AG08396 (cell line): ENCODE data around the gene PRKG1.
A peak's percentile ranks its signal among the peaks of the same experiment; 100 is the strongest.

Source experiments
- DNase-seq: peaks from one replicate; pipeline ENCODE4 v3.0.0; 2012; ENCODE audit warnings: low spot score, mixed read lengths

Gene PRKG1

DNA sequence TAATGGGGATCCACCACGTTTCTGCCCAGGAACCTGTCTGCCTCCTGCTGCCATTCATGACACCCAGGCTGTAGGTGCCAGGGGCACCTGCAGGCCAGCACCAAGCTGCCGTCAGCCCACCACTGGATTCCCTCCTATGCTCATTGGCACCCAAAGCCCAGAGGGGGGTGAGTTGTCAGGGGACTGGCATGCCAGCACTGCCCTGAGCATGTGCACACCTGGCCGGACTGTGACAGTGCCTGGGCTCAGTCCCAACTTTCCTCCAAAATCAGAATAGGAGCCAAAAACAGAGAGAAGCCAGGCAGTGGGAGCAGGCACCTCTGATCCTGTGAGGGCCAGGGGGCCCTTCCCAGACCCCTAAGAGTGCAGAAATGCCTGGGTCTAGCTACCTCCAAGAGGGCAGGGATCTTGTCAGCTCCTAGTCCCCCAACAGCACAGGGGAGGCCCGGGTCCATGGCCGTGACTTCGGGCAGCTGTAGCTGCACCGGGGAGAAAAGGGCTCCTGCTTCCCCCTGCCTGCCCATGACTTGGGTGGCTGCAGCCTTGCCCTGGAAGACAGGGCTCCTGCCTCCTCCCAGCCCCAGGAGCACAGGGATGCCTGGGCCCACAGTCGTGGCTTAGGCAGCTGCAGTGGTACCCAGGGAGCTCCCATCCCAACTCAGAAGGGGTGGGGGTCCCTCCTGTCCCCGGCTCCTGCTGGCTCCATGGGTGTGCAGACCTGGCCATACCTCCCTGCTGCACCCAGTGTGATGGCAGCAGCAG is 990.0 kb downstream of the PRKG1 start:
- no peak for DNase-seq

DNA sequence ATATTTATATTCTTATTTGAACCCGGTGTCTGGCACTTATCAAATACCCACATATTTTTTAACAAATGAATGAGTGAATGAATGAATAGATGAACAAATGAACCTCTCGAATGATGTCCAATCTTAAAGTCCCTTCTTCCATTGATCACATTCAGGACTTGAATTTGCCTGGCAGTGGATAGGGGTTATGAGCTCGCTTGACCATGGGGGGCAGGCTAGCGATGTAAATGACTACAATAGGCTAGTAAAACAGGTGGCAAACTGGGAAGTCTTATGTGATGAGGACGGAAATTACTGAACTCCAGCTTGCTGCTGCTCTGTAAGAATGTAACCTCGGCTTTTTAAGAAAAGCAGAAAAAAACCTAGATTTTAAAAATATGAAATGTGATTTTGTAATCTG is 992.1 kb downstream of the PRKG1 start:
- DNase-seq = no peak

DNA sequence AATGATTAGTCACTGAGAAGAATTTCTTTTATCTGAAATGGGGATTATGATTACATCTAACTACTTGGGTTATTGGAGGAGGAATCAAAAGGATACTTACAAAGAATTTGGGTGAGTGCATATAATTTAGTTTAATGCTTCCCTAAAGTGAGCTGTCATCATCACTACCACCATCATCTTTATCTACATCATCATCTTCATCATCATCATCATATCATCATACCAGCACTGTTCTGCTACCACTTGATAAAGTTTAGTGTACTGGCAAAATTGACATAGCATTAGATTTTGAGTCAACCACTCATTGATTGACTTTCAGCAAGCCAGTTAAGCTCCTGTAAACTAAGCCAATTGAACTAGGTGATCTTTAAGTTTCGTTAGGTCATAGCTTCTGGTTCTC is 994.2 kb downstream of the PRKG1 start:
- DNase-seq = no peak

DNA sequence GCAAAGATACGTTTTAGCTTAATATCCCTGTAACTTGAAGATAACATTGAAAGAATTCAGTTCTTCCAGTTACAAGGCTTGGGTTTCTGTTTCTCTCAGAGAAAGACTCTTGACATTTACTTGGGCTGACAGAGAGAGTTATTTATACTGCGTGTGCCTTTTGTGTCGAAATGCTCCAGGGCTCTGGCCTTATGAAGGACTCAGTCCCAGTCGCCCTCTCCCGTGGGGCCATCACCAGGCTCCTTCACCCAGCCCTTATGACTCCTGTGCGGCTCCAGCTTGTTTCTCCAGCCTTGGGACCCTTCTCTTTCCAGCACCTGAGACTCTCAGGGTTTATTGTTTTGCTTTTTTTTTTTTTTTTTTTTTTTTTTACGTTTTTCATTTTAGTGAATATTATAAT is 997.5 kb downstream of the PRKG1 start:
- no peak for DNase-seq

DNA sequence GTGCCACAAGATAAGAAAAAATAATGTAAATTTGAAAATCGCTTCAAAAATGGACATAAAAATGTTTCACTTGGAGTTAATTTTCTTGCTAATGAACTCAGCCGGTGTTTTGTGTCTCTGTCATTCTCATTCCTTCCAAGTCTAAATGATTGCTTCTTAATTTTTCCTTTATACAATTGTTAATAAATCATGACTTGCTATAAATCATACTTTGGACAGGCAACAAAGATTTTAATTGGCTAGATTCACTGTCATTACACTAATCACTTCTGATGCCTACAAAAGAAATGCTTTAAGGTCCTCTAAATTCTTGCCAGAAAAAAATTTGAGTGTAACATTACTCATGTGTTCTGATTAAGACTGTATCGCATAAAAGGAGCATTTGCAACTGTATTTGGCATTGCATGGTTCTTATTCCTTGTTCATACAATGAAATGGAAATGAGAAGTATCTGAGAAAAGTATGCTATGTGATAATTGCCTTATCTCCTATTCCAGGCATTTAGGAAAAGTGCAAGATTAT is 1000.3 kb downstream of the PRKG1 start:
- no peak for DNase-seq

DNA sequence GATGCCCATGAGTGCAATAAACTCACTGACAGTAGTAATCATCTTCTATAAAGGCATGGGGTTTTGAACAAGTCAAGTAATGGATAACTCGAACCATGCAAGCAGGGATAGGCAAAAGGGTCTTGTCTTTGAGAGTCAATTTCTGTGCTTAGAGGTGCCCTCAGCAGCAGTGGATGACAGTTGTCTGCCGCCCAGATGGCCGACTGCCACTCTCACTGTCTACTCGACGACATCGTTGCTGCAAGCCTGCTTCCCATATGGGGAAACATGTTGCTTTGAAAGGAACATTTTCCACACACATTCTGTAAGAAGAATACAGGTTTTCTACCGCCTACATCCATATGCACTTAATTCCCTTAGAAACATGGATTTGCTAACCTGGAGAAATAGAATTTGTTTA is 1003.5 kb downstream of the PRKG1 start:
- DNase-seq = no peak

DNA sequence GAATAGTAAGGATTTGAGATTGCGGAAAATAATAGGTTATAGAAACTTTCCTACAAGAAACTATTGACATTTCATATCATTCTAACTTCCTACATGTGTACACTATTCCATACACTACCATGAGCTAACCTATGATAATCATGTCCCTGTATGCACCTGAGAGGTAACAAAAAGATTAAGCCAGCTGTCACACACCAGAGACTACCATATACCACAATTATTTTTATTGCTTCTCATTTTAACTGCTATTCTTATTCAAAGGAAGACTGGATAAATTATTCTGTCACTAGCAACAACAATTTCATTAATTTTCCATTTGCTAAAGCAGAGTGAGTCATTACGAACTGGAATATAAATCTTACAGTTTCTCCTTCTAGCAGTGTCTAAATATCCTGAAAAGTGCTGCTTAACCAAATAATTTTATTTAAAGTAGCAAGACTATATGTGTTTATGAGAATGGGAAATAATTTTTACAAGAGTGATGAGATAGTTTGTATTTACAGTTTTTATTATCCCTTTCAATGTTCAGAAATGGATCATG is 1004.2 kb downstream of the PRKG1 start:
- DNase-seq = no peak

DNA sequence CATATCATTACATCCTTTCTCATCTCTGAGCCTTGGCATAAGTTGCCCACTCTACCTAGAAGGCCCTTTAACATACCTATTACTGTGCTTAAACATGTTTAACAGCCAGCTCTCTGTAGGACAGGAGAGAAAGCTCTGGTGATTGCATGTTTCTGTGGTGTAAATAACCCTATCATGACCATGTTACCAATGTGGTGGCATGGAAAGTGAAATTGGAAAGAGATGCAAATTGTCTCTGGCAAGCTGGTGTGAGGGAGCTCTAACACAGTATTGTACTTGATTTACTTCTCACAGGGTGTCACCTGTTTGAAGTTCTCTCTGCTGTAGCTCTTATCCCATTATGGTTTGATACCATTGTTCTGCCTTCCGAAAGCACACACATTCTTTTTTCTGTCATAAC is 1008.0 kb downstream of the PRKG1 start:
- DNase-seq = no peak

DNA sequence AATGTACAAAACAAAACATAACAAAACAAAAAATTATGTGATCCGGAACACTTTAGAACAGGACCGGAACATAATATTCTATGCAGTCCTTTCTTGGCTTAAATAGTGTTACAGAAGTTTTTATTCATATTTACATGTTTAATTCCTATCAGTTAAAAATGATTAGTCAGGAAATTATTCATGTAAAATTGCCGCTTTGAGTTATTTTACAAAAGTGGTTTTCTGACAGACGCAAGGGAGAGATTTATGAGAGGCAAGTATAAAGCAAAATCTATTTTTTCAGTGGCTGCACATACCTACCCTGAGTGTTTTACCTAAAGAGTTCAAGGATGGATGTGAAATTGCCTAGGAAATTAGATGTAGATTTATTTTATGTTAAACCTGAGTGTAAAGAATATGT is 1009.1 kb downstream of the PRKG1 start:
- no peak for DNase-seq

DNA sequence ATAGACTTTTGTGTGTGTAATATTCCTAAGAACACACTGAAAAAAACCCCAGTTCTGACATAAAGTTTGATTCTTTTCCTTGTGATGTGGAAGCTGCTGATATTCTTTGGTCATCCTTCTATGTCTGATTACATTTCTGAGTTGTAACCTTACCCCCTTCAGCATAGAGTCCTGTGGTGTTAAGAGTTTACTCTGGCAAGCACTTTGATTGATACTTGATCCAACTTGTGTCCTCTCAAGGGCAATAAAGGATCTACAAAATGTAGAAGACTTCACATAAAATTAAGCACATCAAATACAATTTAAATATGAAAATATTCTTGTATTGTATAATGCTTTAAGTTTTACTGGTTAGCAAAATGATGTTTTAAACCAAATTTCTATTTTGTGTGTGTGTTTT is 1018.1 kb downstream of the PRKG1 start:
- DNase-seq = no peak

DNA sequence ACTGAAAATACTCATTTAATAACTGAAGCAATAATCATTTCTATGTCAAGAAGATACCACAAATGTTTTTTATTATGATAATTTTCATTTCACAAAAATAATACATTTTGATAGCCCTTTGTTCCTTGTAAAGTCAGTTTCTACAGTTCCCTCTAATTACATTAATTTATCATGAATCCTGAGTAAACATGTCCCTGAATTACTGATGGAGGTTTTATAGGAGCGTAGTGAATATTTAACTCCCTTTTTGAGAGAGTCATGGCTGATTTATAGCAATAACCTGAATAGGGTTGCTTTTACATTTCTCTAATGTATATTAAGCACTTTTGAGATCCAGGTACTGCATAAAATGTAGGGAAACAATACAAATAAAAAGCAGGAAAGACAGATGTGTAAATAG is 1023.8 kb downstream of the PRKG1 start:
- DNase-seq = no peak

DNA sequence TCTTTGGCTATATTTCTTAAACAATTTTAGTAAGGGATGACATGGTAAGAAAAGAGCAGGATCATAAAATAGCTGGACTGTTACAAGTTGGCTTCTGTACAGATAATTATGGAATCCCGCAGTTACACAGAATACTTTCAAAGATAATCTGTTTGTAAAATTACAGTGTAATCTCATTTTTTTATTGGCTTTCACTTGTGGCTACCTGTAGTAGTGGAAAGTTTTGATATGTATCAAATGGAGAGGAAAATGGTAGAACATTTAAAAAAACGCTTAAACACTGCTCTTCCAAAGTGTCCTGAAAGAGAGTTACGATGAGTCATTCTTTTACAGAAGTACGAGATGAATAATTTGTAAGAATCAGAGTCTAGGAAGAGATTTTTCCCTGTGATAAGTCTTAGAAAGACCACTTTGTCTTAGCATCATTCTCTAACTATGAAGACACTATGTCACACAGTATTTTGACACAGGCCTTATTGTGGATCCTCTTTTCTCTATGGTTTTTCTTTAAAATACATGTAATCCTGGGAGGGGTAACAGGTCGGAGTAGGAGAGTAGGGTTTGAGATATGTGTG is 1024.8 kb downstream of the PRKG1 start:
- no peak for DNase-seq

DNA sequence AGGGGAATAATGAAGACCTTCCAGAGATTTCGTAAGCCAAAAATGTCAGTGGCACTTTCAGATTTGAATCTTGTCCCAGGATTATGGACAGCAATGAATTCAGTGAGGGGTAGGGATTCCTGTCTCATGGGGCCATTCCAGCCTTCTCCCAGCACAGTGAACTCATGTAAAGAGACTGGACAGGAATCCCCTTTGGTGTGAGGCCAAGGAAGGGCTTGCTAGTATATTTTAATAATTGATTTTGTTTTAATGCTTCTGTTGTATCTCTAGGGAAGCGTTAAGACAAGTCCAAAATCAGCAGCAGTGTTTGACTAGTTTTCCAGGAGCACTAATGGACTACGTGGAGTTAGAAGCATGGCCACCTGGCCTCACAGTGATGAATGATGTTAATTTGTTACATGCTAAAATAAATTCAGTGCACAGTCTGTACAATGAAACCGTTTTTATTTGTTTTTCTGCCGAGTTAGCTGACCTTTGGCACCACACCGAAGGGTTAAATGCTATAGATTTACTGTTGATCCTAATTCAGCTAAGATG is 1025.8 kb downstream of the PRKG1 start:
- no peak for DNase-seq

DNA sequence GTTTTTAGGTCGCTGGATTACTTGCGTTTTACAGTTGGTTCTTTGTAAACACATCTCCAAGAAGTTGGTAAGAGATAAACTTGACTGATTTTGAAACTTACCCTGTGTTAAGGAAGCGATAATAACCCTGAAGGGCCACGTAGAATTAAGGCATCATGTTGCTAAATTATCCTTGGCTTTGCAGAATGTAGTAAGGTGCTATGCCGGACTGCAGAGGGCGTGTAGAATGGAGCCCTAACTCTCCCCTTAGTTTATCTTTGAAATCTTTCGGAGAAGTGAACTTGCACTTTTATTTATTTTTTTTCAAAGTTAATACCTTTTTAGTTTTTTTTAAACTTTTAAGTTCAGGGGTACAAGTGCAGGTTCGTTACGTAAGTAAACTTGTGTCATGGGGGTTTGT is 1031.0 kb downstream of the PRKG1 start:
- no peak for DNase-seq

DNA sequence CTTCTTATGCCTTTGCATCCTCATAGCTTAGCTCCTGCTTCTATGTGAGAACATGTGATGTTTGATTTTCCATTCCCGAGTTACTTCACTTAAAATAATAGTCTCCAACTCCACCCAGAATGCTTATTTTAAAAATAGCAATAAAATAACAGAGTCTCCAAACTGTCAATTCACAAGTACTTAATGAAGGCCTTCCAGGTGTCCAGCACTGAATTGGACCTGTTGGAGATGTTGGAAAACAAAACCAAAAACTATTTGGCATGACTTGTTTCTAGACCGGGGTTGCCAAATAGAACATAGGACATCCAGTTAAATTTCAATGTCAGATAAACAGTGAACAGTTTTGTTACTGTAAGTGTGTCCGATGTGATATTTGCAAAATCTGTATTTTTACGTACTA is 1031.7 kb downstream of the PRKG1 start:
- DNase-seq = no peak

DNA sequence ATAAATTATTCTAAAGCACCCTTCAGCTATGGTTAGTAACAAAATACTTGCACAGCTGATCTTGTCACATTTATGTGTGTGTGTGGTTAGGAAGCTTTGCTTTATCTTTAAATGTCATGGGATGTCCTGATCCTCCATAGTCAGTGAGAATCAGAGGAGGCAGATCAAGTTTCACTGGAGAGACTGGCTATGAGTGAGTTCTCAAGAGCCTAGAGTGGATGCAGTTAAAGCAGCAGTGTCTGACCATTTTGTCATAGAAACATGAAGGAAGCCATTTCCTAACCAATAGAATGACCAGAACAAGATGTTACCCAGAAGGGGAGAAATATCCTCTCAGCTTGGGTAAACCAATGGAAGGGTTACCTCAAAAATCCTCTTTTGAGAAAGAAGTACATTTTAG is 1032.6 kb downstream of the PRKG1 start:
- DNase-seq = no peak

DNA sequence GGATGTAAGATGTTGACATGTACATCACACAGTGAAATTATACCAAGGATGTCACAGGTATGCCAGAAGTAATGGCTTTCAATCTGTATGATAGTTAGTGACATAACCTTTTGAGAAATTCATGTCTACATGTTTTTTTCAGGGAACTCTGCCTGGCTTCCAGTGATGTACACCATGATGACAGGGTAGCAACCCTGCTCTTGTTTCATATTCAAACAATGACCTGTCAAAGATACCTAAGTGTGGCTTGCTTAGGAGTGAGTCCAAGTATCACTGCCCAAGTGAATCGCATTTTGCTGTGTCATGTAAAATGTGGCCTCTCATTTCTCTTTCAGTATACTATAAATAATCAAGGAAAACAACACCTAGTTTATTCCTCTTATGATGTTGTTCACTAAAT is 1033.9 kb downstream of the PRKG1 start:
- DNase-seq = no peak

DNA sequence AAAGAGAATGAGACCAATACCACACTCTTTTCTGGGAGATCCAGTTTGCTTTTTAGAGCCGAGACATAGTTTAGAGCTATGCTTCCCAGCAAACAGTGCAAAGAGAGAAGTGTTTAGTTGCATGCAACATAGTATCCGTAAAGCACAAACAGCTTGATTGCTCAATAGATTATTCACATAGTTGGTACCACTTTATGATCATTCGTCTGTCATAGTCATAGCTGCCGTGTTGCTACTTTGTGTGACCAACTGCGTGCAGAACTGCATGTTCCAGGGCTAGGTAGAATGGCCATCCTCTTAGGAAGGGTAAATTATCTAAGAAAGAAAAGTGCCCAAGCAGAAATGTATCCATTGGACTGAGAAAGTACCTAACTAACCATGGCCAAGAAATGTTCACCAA is 1036.3 kb downstream of the PRKG1 start:
- no peak for DNase-seq

DNA sequence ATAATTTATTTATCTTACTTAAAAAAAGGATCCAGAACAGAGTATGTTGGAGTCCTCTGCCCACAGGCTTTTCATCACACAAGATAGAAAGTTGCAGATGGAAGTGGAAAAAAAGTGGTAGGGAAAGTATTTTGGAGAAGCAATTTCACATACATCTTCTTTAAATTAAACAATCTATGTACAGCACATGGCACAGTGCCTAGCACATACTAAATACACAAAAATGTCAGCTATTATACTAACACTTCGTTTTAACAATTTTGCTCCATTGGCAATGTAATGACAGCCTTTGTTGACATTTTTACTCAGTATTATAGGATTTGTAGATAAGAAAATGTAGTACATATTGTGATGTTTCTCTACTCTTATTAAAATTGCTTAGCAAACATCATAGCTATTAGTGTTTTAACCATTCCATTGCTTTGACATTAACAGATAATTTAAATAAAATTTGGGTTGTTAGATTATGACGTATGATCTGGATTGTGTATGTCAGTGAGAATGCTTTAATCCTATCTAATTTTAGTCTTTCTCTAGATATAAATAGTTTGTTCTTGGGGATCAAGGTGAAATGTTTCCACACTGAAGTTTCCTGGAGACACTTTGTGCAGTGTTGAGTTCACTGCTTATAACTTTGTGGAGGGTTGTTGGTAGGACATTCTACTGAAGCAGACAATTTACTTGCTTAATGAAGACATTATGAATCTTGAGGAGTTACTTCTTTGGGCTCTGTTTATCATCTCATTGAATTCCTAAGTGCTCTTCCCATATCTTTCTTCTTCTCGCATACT is 1037.0 kb downstream of the PRKG1 start:
- no peak for DNase-seq

DNA sequence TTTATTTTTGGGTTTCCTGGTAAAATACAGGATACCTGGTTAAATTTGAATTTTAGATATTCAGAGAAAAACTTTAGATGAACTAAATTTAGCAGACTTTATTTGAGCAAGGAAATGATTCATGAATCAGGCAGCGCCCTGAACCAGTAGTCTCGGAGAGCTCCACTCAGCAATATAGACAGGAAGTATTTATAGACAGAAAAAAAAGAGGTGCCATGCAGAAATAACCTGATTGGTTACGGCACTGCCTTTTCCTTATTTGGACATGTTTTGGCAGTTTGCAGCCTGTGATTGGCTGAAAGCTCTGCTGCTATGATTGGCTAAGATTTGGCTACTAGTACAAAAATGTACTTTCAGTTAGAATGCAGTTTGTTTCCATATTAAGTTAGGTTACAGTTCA is 1041.5 kb downstream of the PRKG1 start:
- DNase-seq = no peak

DNA sequence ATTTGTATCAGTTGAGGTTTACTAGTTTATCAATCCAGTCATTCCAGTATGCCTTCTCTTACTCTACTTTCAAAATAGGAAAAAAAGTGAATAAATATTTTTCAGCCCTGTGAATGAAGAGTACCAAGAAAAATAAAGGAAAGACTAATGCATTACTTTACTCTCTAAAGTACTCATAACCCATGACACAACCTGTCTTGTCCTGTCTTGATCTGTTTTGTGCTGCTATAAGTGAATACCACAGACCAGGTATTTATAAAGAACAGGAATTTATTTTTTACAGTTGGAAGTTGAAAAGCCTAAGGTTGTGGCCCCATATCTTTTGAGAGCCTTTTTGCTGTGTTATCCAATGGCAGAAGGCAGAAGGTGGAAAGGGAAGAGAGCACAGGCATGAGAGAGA is 1045.2 kb downstream of the PRKG1 start:
- DNase-seq = no peak

DNA sequence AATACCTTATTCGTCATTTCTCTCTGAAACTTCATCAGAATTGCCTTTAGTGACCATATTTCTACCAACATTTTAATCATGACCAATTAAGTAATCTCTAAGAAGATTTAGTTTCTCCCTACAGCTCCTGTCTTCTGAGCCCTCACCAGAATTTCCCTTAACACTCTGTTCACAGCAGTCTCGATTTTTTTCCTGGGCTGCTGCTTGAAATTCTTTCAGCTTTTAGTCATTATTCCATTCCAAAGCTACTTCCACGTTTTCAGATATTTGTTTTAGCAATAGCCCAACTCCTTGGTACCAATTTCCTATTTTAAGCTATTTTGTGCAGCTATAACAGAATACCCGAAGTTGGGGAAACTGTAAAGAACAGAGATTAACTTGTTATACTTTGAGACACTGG is 1047.4 kb downstream of the PRKG1 start:
- peak; percentile 3 for DNase-seq
